ENCODE results near the gene ANKRD6. TPM values are rescaled to one million over a fixed set of nuclear protein-coding genes. Genes with fewer than 3 reads are reported as not detected.

The ANKRD6 gene
- total RNA-seq, 1 experiment from 2014 or later, result 13.9 TPM

DNA sequence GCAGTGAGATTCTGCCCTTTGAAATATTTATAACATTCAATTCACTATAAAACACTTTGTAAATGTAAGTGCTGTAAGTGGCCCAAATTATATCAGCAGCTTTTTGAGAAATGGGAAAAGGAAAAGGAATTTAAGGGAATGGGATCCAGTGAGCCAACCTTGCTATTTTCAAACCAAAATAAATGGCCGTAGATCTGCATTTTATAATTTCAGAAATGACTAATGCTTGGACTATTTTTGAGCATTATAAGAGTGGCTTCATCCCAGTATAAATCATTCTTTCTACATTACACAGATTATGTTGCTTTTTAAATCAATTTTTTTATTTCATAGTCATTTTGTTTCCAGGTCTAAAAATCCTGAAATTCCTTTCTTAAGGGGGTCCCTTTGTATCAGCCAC is 49.2 kb downstream of the ANKRD6 start:
- Mint-ChIP-seq H3K36me3 (no peaks in the 10 kb centered on the region), H3K4me1 (peaks cover 39% of the 10 kb centered on the region), H3K9me3 (0 out of 2 replicates have a peak, but pooled peaks cover 3% of the 10 kb centered on the region), H3K4me3 (no peak overlapping the region), H3K27me3 (ENCODE audit: low read depth) (no peaks in the 10 kb centered on the region; the same call in 1 of the 2 replicates), H3K27ac (no peak overlapping the region)
- DNase-seq (ENCODE audit: low spot score) (no peak), ATAC-seq (no peak)
- ChIA-PET CTCF (interaction anchor here (1.3 kb wide), 1 partner anchor 11 kb away, joined by 3 read pairs; no protein-coding TSS in a partner anchor), POLR2A (no interaction called here)
- TF ChIP-seq MYBL2 (CRISPR knock-in tag; IDR thresholded peaks at IDR 0.05) (no peak), ZNF121 (CRISPR knock-in tag; IDR thresholded peaks at IDR 0.05) (no peak), GRHL2 (CRISPR knock-in tag; IDR thresholded peaks at IDR 0.05; ENCODE audit: insufficient replicate concordance, severe bottlenecking) (no peak)
- TF ChIP-seq, protein P1, sequence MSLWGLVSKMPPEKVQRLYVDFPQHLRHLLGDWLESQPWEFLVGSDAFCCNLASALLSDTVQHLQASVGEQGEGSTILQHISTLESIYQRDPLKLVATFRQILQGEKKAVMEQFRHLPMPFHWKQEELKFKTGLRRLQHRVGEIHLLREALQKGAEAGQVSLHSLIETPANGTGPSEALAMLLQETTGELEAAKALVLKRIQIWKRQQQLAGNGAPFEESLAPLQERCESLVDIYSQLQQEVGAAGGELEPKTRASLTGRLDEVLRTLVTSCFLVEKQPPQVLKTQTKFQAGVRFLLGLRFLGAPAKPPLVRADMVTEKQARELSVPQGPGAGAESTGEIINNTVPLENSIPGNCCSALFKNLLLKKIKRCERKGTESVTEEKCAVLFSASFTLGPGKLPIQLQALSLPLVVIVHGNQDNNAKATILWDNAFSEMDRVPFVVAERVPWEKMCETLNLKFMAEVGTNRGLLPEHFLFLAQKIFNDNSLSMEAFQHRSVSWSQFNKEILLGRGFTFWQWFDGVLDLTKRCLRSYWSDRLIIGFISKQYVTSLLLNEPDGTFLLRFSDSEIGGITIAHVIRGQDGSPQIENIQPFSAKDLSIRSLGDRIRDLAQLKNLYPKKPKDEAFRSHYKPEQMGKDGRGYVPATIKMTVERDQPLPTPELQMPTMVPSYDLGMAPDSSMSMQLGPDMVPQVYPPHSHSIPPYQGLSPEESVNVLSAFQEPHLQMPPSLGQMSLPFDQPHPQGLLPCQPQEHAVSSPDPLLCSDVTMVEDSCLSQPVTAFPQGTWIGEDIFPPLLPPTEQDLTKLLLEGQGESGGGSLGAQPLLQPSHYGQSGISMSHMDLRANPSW (CRISPR knock-in tag; conservative IDR thresholded peaks at IDR 0.05; ENCODE audit: low read depth), result no peak
- TF ChIP-seq, protein P2, sequence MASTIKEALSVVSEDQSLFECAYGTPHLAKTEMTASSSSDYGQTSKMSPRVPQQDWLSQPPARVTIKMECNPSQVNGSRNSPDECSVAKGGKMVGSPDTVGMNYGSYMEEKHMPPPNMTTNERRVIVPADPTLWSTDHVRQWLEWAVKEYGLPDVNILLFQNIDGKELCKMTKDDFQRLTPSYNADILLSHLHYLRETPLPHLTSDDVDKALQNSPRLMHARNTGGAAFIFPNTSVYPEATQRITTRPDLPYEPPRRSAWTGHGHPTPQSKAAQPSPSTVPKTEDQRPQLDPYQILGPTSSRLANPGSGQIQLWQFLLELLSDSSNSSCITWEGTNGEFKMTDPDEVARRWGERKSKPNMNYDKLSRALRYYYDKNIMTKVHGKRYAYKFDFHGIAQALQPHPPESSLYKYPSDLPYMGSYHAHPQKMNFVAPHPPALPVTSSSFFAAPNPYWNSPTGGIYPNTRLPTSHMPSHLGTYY (CRISPR knock-in tag; IDR thresholded peaks at IDR 0.05), result no peak
- TF ChIP-seq, protein P3, sequence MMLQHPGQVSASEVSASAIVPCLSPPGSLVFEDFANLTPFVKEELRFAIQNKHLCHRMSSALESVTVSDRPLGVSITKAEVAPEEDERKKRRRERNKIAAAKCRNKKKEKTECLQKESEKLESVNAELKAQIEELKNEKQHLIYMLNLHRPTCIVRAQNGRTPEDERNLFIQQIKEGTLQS (CRISPR knock-in tag; conservative IDR thresholded peaks at IDR 0.05), result no peak
- TF ChIP-seq, protein P4, sequence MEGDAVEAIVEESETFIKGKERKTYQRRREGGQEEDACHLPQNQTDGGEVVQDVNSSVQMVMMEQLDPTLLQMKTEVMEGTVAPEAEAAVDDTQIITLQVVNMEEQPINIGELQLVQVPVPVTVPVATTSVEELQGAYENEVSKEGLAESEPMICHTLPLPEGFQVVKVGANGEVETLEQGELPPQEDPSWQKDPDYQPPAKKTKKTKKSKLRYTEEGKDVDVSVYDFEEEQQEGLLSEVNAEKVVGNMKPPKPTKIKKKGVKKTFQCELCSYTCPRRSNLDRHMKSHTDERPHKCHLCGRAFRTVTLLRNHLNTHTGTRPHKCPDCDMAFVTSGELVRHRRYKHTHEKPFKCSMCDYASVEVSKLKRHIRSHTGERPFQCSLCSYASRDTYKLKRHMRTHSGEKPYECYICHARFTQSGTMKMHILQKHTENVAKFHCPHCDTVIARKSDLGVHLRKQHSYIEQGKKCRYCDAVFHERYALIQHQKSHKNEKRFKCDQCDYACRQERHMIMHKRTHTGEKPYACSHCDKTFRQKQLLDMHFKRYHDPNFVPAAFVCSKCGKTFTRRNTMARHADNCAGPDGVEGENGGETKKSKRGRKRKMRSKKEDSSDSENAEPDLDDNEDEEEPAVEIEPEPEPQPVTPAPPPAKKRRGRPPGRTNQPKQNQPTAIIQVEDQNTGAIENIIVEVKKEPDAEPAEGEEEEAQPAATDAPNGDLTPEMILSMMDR (IDR thresholded peaks at IDR 0.05), result no peak

DNA sequence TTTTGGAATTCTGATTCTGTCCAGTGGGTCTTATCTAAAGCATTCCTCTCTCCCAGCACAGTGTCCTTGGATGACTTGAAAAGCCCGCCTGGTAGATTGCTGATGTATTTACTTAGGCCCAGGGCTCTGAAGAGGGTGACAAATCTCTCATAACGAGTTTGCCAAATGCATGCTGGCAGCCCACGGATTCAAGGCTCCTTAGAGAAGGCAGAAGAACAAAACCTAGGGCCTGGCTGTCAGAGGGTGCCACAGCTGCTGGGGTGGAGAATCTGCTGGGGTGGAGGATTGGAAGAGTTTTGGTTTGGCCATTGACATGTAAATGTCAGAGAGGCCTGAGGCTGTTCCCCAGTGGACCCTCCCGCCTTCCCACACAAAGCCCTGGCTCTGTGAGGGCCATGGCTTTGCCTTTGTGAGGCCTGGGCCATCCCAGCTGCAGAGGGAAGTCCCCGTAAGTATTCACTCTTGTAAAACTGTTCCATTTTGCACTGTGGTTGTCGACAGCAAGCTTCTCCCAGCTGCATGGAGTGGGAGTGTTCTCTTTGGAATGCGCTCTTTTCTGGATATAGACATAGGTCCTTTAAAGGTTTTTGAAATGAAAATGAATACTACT is 50.3 kb downstream of the ANKRD6 start:
- Mint-ChIP-seq H3K27me3 (ENCODE audit: low read depth) (no peaks in the 10 kb centered on the region; the same call in 1 of the 2 replicates), H3K36me3 (no peaks in the 10 kb centered on the region), H3K4me1 (peaks cover 39% of the 10 kb centered on the region), H3K9me3 (no peaks in the 10 kb centered on the region), H3K4me3 (peak overlapping the region; percentile 39; the same call in 1 of the 2 replicates), H3K27ac (peak overlapping the region; percentile 96)
- DNase-seq (ENCODE audit: low spot score), result peak; percentile 82
- POLR2A ChIA-PET, result no interaction called here
- CTCF ChIA-PET, result interaction anchor here (0.7 to 0.9 kb wide), 3 partner anchors 13 to 128 kb away, joined by 3 to 5 read pairs (median 3); no protein-coding TSS in a partner anchor
- peak; percentile 99 for ATAC-seq
- TF ChIP-seq, protein P1 (CRISPR knock-in tag; conservative IDR thresholded peaks at IDR 0.05; ENCODE audit: low read depth), result no peak
- TF ChIP-seq, protein P5, sequence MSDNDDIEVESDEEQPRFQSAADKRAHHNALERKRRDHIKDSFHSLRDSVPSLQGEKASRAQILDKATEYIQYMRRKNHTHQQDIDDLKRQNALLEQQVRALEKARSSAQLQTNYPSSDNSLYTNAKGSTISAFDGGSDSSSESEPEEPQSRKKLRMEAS (CRISPR knock-in tag; IDR thresholded peaks at IDR 0.05), result 0 out of 2 replicates have a peak, but pooled peaks have one; percentile 26
- TF ChIP-seq RORB (CRISPR knock-in tag; IDR thresholded peaks at IDR 0.05) (no peak), ETV6 (CRISPR knock-in tag; IDR thresholded peaks at IDR 0.05) (peak; percentile 44; the same call in 1 of the 2 replicates), MYBL2 (CRISPR knock-in tag; IDR thresholded peaks at IDR 0.05) (no peak), ZNF416 (CRISPR knock-in tag; IDR thresholded peaks at IDR 0.05) (no peak), FOXK1 (CRISPR knock-in tag; IDR thresholded peaks at IDR 0.05) (peak; percentile 63; the same call in 1 of the 2 replicates), NR1H2 (CRISPR knock-in tag; IDR thresholded peaks at IDR 0.05) (no peak), RELA (CRISPR knock-in tag; IDR thresholded peaks at IDR 0.05; ENCODE audit: borderline replicate concordance) (no peak)
- TF ChIP-seq, protein P6, sequence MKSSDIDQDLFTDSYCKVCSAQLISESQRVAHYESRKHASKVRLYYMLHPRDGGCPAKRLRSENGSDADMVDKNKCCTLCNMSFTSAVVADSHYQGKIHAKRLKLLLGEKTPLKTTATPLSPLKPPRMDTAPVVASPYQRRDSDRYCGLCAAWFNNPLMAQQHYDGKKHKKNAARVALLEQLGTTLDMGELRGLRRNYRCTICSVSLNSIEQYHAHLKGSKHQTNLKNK (CRISPR knock-in tag; IDR thresholded peaks at IDR 0.05), result no peak
- TF ChIP-seq, protein P7, sequence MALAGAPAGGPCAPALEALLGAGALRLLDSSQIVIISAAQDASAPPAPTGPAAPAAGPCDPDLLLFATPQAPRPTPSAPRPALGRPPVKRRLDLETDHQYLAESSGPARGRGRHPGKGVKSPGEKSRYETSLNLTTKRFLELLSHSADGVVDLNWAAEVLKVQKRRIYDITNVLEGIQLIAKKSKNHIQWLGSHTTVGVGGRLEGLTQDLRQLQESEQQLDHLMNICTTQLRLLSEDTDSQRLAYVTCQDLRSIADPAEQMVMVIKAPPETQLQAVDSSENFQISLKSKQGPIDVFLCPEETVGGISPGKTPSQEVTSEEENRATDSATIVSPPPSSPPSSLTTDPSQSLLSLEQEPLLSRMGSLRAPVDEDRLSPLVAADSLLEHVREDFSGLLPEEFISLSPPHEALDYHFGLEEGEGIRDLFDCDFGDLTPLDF (CRISPR knock-in tag; IDR thresholded peaks at IDR 0.05), result no peak
- TF ChIP-seq, protein P4 (IDR thresholded peaks at IDR 0.05), result no peak
- TF ChIP-seq, protein P8, sequence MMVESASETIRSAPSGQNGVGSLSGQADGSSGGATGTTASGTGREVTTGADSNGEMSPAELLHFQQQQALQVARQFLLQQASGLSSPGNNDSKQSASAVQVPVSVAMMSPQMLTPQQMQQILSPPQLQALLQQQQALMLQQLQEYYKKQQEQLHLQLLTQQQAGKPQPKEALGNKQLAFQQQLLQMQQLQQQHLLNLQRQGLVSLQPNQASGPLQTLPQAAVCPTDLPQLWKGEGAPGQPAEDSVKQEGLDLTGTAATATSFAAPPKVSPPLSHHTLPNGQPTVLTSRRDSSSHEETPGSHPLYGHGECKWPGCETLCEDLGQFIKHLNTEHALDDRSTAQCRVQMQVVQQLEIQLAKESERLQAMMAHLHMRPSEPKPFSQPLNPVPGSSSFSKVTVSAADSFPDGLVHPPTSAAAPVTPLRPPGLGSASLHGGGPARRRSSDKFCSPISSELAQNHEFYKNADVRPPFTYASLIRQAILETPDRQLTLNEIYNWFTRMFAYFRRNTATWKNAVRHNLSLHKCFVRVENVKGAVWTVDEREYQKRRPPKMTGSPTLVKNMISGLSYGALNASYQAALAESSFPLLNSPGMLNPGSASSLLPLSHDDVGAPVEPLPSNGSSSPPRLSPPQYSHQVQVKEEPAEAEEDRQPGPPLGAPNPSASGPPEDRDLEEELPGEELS (CRISPR knock-in tag; IDR thresholded peaks at IDR 0.05), result no peak
